Type B pancreatic cell (in vitro differentiated cells): ENCODE measurements around the gene PLSCR1. TPM values are rescaled to one million over a fixed set of nuclear protein-coding genes. Genes with fewer than 3 reads are reported as not detected.

Experiments used
- DNase-seq: peaks from one replicate; pipeline ENCODE4 v3.0.0; 2021; ENCODE audit warnings: mixed read lengths; ENCODE audit not compliant: unreplicated experiment; ENCODE audit errors: extremely low spot score
- H3K27ac Mint-ChIP-seq: 2 replicates; pipeline ENCODE4 v1.8.0; 2021; ENCODE audit warnings: mild to moderate bottlenecking, mixed read lengths
- H3K27me3 Mint-ChIP-seq: 2 replicates; pipeline ENCODE4 v1.8.0; 2021; ENCODE audit warnings: mixed read lengths
- H3K36me3 Mint-ChIP-seq: 2 replicates; pipeline ENCODE4 v1.8.0; 2021; ENCODE audit warnings: mixed read lengths
- H3K4me1 Mint-ChIP-seq: one replicate; pipeline ENCODE4 v1.8.0; 2021; ENCODE audit warnings: mixed read lengths; ENCODE audit not compliant: unreplicated experiment
- H3K4me3 Mint-ChIP-seq: 2 replicates; pipeline ENCODE4 v1.8.0; 2021; ENCODE audit warnings: mild to moderate bottlenecking, mixed read lengths
- H3K9me3 Mint-ChIP-seq: 2 replicates; pipeline ENCODE4 v1.8.0; 2021; ENCODE audit warnings: mixed read lengths
- CTCF ChIP-seq: fragments of 200-600 bp; sonication (generic); conservative IDR thresholded peaks from 2 replicates; pipeline ENCODE4 v1.5.0; 2021; ENCODE audit warnings: antibody characterized with exemption, mild to moderate bottlenecking
- total RNA-seq: library from RNA; stranded (reverse); gene quantifications from 2 replicates; pipeline ENCODE4 v1.2.1, GENCODE V29; 2021; ENCODE audit warnings: low replicate concordance

Gene PLSCR1
- total RNA-seq, 1 donor from 2014 or later, result 51.5 TPM

DNA sequence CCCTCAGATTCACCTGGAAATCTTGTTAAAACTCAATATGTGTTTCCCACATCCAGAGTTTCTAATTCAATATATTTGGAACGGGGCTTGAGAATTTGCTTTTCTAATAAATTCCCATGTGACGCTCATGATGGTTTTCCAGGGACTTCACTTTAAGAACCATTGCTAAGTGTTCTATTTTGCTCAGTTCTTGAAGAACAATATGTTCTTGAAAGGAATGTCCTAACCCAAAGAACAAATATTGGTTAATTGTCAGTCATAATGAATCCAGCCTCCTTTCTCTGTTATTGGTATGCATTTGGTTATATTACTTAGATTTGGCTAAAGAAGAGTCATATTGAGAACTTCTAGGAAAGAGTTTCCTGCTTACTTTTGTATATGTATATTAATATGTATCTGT is 70.7 kb downstream of the PLSCR1 start:
- H3K9me3 Mint-ChIP-seq, result peaks cover 6% of the 10 kb centered on the region
- DNase-seq, result no peak
- no peak overlapping the region for H3K4me3 Mint-ChIP-seq
- no peak for TF ChIP-seq CTCF
- no peaks in the 10 kb centered on the region for H3K27me3 Mint-ChIP-seq
- no peaks in the 10 kb centered on the region for H3K4me1 Mint-ChIP-seq
- H3K27ac Mint-ChIP-seq, result no peak overlapping the region
- no peaks in the 10 kb centered on the region for H3K36me3 Mint-ChIP-seq

DNA sequence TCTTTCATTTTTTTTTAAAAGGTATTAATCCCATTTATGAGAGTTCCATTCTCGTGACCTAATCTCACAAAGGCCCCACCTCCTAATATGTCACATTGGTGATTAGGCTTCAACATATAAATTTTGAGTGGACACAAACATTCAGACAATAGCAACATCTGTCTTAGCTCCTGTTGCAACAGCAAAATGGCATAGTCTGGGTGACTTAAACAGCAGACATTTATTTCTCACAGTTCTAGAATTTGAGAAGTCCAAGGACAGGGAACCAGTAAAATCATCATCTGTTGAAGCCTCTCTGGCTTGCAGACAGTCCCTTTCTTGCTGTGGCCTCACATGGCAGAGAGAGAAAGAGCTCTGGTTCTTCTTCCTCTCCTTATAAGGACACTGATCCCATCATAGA is 71.8 kb downstream of the PLSCR1 start:
- no peak for TF ChIP-seq CTCF
- DNase-seq, result no peak
- Mint-ChIP-seq H3K4me1 (no peaks in the 10 kb centered on the region), H3K9me3 (peaks cover 6% of the 10 kb centered on the region), H3K27ac (no peak overlapping the region), H3K4me3 (no peak overlapping the region), H3K27me3 (no peaks in the 10 kb centered on the region), H3K36me3 (no peaks in the 10 kb centered on the region)

- DNase-seq, result no peak
- Mint-ChIP-seq H3K27me3 (no peaks in the 10 kb centered on the region), H3K4me1 (no peaks in the 10 kb centered on the region), H3K27ac (no peak overlapping the region), H3K36me3 (no peaks in the 10 kb centered on the region), H3K4me3 (no peak overlapping the region), H3K9me3 (peaks cover 6% of the 10 kb centered on the region)
- TF ChIP-seq CTCF, result no peak
Observed at GRCh38 chr3:146471012-146471411, 73.4 kb downstream of the PLSCR1 start.

GRCh38 chr3:146470425-146470990 is 73.9 kb downstream of the PLSCR1 start:
- H3K4me1 Mint-ChIP-seq, result no peaks in the 10 kb centered on the region
- peaks cover 6% of the 10 kb centered on the region for H3K9me3 Mint-ChIP-seq
- no peak for TF ChIP-seq CTCF
- no peak for DNase-seq
- H3K27me3 Mint-ChIP-seq, result no peaks in the 10 kb centered on the region
- peak overlapping the region; percentile 47 for H3K27ac Mint-ChIP-seq
- H3K4me3 Mint-ChIP-seq, result peak overlapping the region; percentile 4
- H3K36me3 Mint-ChIP-seq, result no peaks in the 10 kb centered on the region

GRCh38 chr3:146469150-146470017 is 75.0 kb downstream of the PLSCR1 start, which contains the start of gene PLSCR2:
Gene PLSCR2, minus strand, starts transcription at chr3:146469561. Its CDS starts 9,657 bp downstream, at chr3:146459904.
- TF ChIP-seq CTCF, result no peak
- H3K27me3 Mint-ChIP-seq, result no peaks in the 10 kb centered on the region
- no peaks in the 10 kb centered on the region for H3K36me3 Mint-ChIP-seq
- H3K4me1 Mint-ChIP-seq, result no peaks in the 10 kb centered on the region
- peak within 1 kb of the TSS; percentile 76 for H3K4me3 Mint-ChIP-seq
- no peak for DNase-seq
- H3K27ac Mint-ChIP-seq, result peak within 1 kb of the TSS; percentile 67
- no peaks in the 10 kb centered on the region for H3K9me3 Mint-ChIP-seq
